AG04450 (cell line): Measurements from ENCODE around the gene ARID3C. TPM values are rescaled to one million over a fixed set of nuclear protein-coding genes. Genes with fewer than 3 reads are reported as not detected.

Experiments used
- CTCF ChIA-PET: fragments of 300-600, 350-600 bp; formaldehyde crosslinking; extraction: SDS; loops from one replicate; lab custom pipeline; 2022; ENCODE audit warnings: antibody characterized with exemption, inconsistent platforms; lab: Charles Lee
- POLR2A ChIA-PET: fragments of 350-600 bp; formaldehyde crosslinking; extraction: SDS; loops from one replicate; lab custom pipeline; 2021; ENCODE audit warnings: antibody characterized with exemption, inconsistent platforms; lab: Yijun Ruan, JAX
- DNase-seq: peaks from one replicate; pipeline ENCODE4 v3.0.0-alpha.2; 2011; ENCODE audit warnings: low read depth, low spot score
- H3K27ac ChIP-seq: one replicate; pipeline ENCODE4 v1.5.1; 2012; ENCODE audit warnings: low read depth, low read length, control low read depth
- H3K27me3 ChIP-seq: one replicate; pipeline ENCODE4 v1.6.0; 2012; ENCODE audit warnings: low read length; ENCODE audit not compliant: control insufficient read depth, insufficient read depth
- H3K4me3 ChIP-seq: 2 replicates; pipeline ENCODE4 v1.5.1; 2011; ENCODE audit warnings: mild to moderate bottlenecking, low read depth, low read length, control low read depth
- H3K9me3 ChIP-seq: 2 replicates; pipeline ENCODE4 v1.5.1; 2012; ENCODE audit warnings: low read length; ENCODE audit not compliant: control insufficient read depth, insufficient read depth
- CTCF ChIP-seq: IDR thresholded peaks from 2 replicates; pipeline ENCODE4 v1.5.1; 2011; ENCODE audit warnings: low read depth, low read length, control low read depth, inconsistent platforms
- polyA plus RNA-seq: library from polyadenylated mRNA; depleted of rRNA; stranded (reverse); fragments of >200 nt; gene quantifications from 2 replicates; pipeline ENCODE4 v1.2.3, GENCODE V29; 2011

The ARID3C gene
- polyA plus RNA-seq, 1 experiment, result not detected

- ChIA-PET POLR2A (interaction anchor here (1.9 kb wide), 1 partner anchor 43 kb away, joined by 4 read pairs; no protein-coding TSS in a partner anchor), CTCF (interaction anchor here (0.9 to 3.6 kb wide), 17 partner anchors 11 to 231 kb away, joined by 3 to 110 read pairs (median 8); no protein-coding TSS in a partner anchor)
- no peak for DNase-seq
- H3K4me3 ChIP-seq, result no peak overlapping the region
- no peak overlapping the region for H3K27ac ChIP-seq
- peaks cover 76% of the 10 kb centered on the region for H3K27me3 ChIP-seq
- H3K9me3 ChIP-seq, result no peaks in the 10 kb centered on the region; the same call in 1 of the 2 replicates
- TF ChIP-seq CTCF, result no peak
Observed at GRCh38 chr9:34590381-34591247, 38.3 kb downstream of the ARID3C start.

GRCh38 chr9:34589636-34590380, 39.1 kb downstream of the ARID3C start, which contains the start of gene CNTFR:
Gene CNTFR, minus strand, starts transcription at chr9:34589724. Its CDS starts 20,743 bp downstream, at chr9:34568981.
- Histone ChIP-seq H3K4me3 (no peak within 1 kb of the TSS; the same call in 1 of the 2 replicates), H3K27ac (no peak within 1 kb of the TSS), H3K27me3 (peaks cover 84% of the 10 kb centered on the region), H3K9me3 (no peaks in the 10 kb centered on the region; the same call in 1 of the 2 replicates)
- ChIA-PET POLR2A (no interaction called here), CTCF (interaction anchor here (0.7 kb wide), 1 partner anchor 186 kb away, joined by 8 read pairs; no protein-coding TSS in a partner anchor)
- no peak for TF ChIP-seq CTCF
- no peak for DNase-seq

GRCh38 chr9:34588671-34589635, 39.9 kb downstream of the ARID3C start:
- H3K9me3 ChIP-seq, result no peaks in the 10 kb centered on the region; the same call in 1 of the 2 replicates
- no peak for DNase-seq
- TF ChIP-seq CTCF, result no peak
- ChIA-PET CTCF (interaction anchor here (0.7 to 2.3 kb wide), 3 partner anchors 185 to 404 kb away, joined by 3 to 10 read pairs (median 8); no protein-coding TSS in a partner anchor), POLR2A (no interaction called here)
- no peak overlapping the region for H3K4me3 ChIP-seq
- H3K27me3 ChIP-seq, result peaks cover 85% of the 10 kb centered on the region
- H3K27ac ChIP-seq, result no peak overlapping the region

GRCh38 chr9:34587271-34587670, 41.6 kb downstream of the ARID3C start:
- Histone ChIP-seq H3K9me3 (no peaks in the 10 kb centered on the region; the same call in 1 of the 2 replicates), H3K27me3 (peaks cover 79% of the 10 kb centered on the region), H3K4me3 (no peak overlapping the region), H3K27ac (no peak overlapping the region)
- DNase-seq, result no peak
- ChIA-PET CTCF (interaction anchor here (1.3 to 2.3 kb wide), 3 partner anchors 17 to 184 kb away, joined by 8 to 10 read pairs (median 8); no protein-coding TSS in a partner anchor), POLR2A (no interaction called here)
- no peak for TF ChIP-seq CTCF
